Activated CD4-positive, alpha-beta T cell treated with anti-CD3 and anti-CD28 coated beads, Interleukin-10, Interleukin-2, amounts not matched to agents 100 ng/mL and 50 ng/mL, durations not matched to agents 16 hours and 8 hours (primary cell): ENCODE results near the gene AZGP1.
"Not testable (repeated sequence)": the region's sequence is repeated elsewhere in the genome, so short reads cannot be mapped to it uniquely, and the experiment has no call there.

ENCODE experiments used
- DNase-seq: peaks from one replicate; pipeline ENCODE4 v3.0.0-alpha.2; 2020

AZGP1 gene

DNA sequence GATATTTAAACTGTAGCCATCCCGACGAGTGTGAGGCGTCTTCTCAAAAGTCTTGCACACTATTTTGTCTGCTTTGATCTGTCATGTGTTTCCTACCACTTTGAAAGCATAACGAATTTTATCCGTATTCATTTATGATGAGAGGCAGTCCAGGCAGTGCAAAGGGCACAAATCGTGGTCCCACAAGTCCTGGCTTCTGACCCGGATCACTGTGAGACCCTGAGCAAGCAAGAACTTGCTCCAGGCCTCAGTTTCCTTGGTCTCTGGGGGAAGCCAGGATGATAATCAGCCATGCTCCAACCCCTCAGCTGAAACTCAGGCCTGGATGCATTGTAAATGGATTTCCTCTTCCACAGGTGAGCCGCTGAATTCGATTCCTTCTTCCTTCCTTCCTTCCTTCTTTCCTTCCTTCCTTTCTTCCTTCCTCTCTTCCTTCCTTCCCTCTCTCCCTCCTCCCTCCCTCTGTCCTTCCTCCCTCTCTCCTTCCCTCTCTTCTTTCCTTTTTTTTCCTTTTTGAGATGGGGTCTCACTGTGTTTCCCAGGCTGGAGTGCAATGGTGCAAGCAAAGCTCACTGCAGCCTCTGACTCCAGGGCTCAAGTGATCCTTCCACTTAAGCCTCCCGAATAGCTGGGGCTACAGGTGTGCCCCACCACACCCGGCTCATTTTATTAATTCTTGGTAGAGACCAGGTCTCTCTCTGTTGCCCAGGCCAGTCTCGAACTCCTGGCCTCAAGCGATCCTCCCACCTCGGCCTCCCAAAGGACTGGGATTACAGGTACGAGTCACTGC, 21.1 kb upstream of the AZGP1 start:
- DNase-seq, result no peak

DNA sequence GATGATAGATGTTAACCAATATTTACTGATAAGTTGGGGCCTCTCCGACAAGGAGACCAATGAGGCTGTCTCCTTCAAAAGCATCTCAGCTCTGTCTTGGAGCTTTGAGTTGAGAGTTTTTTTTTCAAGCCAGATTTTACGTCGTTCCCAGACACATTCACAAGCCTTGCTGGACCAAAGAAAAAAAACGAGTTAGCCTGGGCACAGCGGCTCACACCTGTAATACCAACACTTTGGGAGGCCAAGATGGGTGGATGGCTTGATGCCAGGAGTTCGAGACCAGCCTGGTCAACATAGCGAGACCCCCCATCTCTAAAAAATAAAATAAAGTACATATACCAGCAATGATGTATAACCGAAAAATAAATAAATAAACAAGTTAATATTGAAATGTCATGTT, 19.0 kb upstream of the AZGP1 start:
- DNase-seq, result no peak

DNA sequence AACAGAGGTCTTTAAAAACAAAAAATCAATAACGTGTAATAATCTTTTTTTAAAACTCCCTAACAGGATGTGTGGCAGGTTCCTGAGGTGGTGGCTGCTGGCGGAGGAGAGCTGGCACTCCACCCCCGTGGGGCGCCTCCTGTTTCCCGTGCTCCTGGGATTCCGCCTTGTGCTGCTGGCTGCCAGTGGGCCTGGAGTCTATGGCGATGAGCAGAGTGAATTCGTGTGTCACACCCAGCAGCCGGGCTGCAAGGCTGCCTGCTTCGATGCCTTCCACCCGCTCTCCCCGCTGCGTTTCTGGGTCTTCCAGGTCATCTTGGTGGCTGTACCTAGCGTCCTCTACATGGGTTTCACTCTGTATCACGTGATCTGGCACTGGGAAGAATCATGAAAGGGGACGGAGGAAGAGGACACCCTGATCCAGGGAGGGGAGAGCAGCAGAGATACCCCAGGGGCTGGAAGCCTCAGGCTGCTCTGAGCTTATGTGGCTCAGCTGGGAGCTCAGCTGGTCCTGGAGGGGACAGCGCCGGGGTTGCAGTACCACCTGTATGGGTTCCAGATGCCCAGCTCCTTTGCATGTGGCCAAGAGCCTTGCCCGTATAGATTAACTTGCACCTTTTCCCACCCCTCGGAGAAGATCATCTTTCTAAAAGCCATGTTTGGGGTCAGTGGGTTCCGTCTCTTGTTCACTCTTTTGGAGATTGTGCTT, 16.7 kb upstream of the AZGP1 start:
- DNase-seq, result no peak

DNA sequence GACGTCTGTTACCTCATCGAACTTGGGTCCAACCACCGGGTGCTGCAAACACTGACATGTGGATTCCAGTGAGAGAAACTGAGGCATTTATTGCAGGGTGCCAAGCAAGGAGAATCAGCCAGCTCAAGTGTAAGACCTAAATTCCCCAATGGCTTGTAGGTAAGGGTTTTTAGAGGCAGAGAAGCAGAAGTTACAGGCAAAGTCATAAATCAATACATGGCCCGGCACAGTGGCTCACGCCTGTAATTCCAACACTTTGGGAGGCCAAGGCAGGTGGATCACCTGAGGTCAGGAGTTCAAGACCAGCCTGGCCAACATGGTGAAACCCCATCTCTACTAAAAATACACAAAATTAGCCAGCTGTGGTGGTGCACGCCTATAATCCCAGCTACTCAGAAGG, 15.7 kb upstream of the AZGP1 start:
- DNase-seq, result not testable (repeated sequence)

DNA sequence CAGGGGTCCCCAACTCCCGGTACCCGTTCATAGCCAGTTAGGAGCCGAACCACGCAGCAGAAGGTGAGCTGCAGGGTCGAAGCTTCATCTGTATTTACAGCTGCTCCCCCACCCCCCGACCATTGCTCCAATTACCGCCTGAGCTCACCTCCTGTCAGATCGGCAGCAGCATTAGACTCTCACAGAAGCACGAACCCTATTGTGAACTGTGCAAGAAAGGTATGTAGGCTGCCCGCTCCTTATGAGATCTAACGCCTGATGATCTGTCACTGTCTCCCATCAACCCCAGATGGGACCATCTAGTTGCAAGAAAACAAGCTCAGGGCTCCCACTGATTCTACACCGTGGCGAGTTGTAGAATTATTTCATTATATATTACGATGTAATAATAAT, 14.6 kb upstream of the AZGP1 start:
- no peak for DNase-seq

DNA sequence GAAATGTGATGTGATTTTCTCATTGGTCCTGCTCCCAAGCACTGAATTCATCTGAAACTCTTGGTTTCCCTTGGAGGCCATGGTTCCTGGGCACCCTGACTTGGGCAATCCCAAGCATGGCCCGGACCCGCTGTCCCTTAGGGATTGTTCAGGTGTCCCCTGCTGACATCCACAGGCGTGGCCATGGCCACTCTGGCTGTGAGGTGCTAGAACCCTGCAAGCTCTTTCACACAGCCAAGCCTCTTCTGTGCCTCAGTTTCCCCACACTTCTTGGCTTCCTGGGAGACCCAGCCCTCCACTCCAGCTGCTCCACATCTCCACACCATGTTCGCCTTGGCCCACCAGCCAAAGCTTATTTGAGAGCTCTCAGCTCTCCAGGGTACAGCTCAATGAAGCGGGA, 12.0 kb upstream of the AZGP1 start:
- DNase-seq, result no peak

DNA sequence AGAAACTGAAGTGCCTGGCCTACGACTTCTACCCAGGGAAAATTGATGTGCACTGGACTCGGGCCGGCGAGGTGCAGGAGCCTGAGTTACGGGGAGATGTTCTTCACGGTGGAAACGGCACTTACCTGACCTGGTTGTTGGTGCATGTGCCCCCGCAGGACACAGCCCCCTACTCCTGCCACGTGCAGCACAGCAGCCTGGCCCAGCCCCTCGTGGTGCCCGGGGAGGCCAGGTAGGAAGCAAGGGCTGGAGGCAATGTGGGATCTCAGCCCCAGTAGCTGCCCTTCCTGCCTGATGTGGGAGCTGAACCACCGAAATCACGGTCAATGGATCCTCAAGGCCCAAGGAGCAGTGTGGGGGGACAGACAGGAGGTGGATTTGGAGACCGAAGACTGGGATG, 11.5 kb upstream of the AZGP1 start:
- DNase-seq, result not testable (repeated sequence)

DNA sequence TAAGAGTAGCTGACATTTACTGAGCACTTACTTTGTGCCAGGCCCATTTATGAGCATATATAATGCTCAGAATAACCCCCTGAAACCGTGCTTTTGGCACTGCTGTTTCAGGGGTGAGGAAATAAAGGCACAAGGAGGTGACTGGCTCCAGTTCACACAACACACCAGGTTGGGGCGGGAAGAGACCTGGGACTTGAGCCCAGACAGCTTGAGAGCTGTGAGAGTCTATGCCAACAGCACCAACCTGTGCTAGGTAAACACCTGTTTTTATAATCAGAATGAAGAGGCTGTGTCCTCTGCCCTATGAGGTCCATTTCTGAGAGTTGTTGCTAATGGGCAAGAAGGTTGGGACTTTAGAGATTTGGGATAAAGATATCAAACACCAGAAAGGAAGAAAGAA, 8.8 kb upstream of the AZGP1 start:
- no peak for DNase-seq

DNA sequence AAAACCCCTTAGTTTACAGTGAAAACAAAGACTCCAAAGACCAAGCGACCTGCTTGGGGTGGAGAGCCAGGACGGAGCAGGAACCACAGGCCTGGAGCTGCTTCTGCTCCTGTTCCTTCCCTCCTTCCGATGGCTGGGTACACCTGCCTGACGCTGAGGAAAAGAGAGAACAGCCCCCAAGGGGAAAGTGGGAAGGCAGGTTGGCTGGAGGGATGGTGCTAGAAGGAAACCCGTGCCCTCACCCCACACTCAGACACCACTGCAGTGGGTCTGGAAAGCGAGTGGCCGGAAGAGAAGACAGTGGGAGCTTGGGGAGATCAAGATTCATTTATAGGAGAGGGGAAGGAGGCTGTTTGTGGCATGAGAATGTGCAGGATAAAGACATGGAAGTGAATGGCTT, 5.2 kb upstream of the AZGP1 start:
- not testable (repeated sequence) for DNase-seq

DNA sequence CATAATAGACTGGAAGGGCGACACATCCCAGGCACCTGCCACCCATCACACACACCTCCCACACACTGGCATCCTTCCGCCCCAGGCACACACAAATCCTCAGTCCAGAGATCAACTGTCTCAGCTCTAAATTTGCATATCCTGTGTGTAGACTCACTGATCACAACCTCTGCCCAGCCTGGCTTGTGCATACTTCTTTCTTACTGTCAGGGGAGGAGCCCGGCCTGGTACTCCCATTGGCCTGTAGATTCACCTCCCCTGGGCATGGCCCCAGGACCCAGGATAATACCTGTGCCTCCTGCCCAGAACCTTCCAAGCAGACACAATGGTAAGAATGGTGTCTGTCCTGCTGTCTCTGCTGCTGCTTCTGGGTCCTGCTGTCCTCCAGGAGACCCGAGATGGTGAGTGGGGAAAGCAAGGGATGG, 4.6 kb upstream of the AZGP1 start:
- DNase-seq, result not testable (repeated sequence)

DNA sequence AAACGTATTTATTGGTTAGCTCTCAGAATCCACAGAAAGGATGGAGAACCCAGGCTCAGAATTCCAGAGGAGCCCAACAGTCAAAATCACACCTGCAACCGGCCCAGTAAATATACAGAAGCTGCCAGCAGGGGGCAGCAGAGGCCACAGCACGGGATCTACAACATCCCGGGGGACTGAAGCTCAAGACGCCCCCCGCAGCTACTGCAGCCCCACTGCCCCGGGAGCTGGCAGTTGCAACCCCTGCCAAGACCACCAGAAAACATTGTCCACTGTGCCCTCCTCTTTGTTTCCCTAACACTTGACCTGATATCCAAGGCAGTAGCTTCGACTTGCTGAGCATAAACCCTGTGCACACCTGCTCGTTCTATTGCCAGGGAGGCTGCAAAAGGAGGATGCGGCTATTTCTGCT, 4.0 kb upstream of the AZGP1 start:
- DNase-seq, result peak; percentile 60

DNA sequence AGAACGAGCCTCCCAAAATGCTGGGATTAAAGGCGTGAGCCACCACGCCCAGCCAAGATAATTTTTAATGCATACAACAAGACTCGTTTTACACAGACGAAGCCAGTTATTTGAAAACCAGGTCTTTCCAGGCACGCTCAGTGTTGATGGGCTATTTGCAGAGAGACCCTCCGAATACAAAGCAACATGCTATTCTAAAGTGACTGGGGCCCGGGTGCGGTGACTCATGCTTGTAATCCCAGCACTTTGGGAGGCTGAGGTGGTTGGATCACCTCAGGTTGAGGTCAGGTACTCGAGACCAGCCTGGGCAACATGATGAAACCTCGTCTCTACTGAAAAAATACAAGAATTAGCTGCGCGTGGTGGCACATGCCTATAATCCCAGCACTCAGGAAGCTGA, 795 bp upstream of the AZGP1 start:
- no peak for DNase-seq

DNA sequence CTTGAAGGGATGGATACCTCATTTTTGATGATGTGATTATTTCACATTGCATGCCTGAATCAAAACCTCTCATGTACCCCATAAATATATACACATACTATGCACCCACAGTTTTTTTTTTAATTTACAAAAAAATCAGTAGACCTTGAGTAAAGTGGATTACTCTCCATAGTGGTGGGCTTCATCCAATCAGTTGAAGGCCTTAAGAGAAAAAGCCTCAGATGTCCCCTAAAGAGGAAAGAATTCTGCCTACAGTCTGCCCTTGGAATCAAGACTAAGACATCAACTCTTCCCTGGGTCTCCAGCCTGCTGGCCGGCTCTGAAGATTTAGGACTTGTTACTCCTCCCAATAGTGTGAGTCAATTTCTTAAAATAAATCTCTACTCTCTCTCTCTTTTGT, 1.1 kb downstream of the AZGP1 start:
- DNase-seq, result no peak

DNA sequence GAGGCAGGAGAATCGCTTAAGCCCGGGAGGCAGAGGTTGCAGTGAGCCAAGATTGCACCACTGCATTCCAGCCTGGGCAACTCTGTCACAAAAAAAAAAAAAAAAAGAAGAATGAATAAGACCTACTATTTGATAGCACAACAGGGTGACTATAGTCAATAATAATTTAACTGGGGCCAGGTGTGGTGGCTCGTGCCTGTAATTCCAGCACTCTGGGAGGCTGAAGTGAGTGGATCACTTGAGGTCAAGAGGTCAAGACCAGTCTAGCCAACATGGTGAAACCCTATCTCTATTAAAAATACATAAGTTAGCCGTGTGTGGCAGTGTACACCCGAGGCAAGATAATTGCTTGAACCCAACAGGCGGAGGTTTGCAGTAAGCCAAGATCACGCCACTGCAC, 2.0 kb downstream of the AZGP1 start:
- DNase-seq, result not testable (repeated sequence)

DNA sequence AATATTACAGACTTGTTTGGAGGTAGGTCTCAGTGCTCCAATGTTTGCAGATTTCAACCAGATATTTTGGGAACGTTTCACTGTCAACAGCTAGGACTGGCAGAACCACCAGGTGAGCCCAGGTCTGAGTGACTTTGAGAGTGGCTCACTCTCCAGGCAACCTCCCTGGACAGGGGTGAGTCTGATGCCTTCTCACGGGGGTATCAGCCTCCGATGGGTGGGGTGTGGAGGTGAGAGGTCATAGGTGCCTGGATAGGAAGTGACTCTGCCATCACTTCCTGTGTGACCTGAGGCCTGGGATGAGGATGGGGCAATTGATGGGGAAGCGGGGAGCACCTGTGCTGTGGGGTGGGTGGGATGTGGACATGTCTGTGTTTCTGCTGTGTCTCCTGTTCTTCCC, 4.6 kb downstream of the AZGP1 start:
- DNase-seq, result no peak

DNA sequence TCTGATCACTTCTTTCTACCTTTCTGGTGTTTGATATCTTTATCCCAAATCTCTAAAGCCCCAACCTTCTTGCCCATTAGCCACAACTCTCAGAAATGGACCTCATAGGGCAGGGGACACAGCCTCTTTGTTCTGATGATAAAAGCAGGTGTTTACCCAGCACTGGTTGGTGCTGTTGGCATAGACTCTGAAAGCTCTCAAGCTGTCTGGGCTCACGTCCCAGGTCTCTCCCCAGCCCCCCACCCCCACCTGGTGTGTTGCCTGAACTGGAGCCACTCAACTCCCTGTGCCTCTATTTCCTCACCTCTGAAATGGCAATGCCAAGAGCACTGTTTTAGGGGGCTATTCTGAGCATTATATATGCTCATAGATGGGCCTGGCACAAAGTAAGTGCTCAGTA, 6.0 kb downstream of the AZGP1 start:
- not testable (repeated sequence) for DNase-seq

DNA sequence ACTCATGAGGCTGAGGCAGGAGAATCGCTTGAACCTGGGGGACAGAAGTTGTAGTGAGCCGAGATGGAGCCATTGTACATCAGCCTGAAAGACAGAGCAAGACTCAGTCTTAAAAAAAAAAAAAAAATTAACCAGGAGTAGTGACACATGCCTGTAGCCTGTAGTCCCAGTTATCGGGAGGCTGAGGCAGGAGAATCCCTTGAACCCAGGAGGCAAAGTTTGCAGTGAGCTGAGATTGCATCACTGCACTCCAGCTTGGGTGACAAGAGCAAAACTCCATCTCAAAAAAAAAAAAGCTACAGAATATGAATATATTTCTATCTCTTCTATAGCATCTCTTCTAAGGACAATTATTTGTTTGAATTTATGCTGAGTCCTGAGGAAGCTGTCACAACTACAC, 6.5 kb downstream of the AZGP1 start:
- DNase-seq, result no peak

DNA sequence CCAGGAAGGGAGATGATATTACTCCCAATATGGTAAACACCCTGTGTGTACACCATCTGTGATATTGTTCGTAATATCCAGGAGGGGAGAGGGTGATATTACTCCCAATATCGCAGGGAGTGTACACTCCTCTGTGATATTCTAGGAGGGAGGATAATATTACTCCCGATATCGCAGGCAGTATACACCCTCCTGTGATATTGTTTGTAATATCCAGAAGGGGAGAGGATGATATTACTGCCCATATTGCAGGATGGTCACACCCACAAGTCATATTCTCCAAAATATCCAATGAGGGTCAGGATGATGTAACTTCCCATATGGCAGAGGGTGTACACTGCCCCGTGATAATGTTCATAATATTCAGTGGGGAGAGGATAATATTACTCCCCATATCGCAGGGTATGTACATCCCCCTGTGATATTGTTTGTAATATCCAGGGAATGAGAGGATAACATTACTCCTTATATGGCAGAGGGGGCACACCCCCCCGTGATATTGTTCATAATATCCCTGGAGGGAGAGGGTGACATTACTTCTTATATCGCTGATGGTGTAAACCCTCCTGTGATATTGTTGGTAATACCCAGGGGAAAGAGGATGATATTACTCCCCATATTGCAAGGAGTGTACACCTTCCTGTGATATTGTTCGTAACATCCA, 17.1 kb downstream of the AZGP1 start:
- DNase-seq, result no peak

DNA sequence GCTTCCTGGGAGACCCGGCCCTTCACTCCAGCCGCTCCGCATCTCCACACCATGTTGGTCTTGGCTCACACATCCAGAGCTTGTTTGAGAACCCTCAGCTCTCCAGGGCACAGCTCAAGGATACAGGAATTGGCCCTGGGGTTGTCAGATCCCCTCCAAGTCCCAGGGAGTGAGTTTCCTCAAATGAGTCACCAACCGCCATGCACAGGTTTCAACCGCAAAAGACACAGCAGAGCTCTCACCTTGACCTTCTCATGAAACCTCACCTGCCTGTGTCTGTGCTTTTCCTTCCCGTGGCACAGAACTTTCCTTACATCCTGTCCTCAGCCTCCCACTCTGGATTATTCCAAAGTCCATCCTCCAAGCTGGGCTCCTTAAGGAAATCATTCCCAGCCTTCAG, 20.6 kb downstream of the AZGP1 start:
- no peak for DNase-seq

DNA sequence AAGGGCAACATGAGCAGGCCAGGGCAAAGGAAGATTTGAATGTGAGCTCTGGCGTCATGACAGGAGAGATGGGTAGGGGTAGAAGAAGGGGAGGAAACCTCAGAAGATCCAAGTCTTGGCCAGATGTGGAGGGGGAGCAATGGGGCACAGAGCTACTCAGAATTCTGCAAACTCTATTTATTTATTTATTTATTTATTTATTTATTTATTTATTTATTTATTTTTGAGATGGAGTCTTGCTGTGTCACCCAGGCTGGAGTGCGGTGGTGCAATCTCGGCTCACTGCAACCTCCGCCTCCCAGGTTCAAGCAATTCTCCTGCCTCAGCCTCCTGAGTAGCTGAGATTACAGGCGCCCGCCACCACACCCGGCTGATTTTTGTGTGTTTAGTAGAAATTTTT, 21.2 kb downstream of the AZGP1 start:
- not testable (repeated sequence) for DNase-seq

DNA sequence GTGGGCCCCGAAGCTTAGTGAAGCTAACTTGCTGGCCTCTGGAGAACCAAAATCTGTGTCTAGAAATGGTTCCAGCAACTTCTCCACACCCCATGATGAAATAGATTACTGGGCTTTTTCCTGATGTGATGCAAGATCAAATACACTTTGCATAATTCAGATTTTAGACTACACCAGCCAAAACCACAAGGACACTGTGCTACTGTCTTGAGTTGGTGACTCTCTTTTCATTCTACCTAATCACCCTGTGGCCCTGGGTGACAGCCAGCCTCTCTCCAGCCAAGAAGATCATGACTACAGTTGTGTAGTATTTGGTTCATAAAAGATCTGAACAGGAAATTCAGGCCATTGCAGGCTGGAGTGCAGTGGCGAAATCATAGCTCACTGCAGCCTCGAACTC, 22.2 kb downstream of the AZGP1 start:
- DNase-seq, result peak; percentile 42

DNA sequence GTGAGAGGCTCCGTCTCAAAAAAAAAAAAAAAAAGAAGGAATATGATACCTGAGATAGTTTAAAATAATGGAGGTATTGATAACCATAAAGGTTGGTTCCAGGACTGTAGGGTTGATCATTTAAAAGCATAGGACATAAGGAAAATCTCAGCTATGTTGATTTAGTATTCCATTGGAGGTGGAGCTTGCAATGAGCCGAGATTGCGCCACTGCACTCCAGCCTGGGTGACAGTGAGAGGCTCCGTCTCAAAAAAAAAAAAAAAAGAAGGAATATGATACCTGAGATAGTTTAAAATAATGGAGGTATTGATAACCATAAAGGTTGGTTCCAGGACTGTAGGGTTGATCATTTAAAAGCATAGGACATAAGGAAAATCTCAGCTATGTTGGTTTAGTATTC, 23.2 kb downstream of the AZGP1 start:
- DNase-seq, result not testable (repeated sequence)

DNA sequence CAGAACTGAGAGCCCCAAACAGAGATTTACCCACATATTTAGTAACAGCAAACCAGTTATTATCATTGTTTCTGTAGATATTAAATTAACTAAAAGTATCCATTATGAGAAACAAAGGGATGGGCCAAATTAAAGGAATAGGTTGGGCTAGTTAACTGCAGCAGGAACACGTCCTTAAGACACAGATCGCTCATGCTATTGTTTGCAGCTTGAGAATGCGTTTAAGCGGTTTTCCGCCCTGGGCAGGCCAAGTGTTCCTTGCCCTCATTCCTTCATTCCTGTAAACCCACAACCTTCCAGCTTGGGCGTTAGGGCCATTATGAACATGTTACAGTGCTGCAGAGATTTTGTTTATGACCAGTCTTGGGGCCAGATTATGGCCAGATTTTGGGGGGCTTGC, 25.0 kb downstream of the AZGP1 start:
- not testable (repeated sequence) for DNase-seq

DNA sequence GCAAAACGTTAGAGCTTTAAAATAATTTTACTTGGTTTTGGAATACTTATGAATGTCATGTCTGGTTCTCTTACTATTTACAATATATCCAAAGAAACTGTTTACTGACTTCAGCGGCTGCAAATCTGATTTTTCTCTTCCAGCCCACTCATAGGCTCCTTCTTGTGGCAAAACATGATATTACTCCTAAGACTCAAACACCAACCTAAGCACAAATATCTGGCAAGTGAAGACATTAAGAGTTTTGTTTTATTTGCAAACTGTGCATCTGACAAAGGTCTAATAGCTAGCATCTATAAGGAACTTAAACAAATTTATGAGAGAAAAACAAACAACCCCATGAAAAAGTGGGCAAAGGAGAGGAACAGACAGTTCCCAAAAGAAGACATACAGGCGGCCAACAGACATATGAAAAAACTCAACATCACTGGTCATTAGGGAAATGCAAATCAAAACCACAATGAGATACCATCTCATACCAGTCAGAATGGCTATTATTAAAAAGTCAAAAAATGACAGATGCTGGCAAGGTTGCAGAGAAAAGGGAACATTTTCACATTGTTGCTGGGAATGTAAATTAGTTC, 26.1 kb downstream of the AZGP1 start:
- no peak for DNase-seq
